ENCODE results near the gene GPD2.

The GPD2 gene

GRCh38 chr2:156435718-156436496 is at the start of gene GPD2:
TSS of gene GPD2 (plus strand) at chr2:156436379. CDS start at chr2:156476106, 39,727 bp downstream.
- peak; percentile 37 to 90 for DNase-seq

- DNase-seq, result no peak
Observed at GRCh38 chr2:156394033-156394741, 42.0 kb upstream of the GPD2 start.

GRCh38 chr2:156396126-156396525 is 40.1 kb upstream of the GPD2 start:
- no peak for DNase-seq

GRCh38 chr2:156397229-156397628 is 39.0 kb upstream of the GPD2 start:
- DNase-seq, result no peak

GRCh38 chr2:156398176-156398575 is 38.0 kb upstream of the GPD2 start:
- DNase-seq, result no peak

GRCh38 chr2:156399224-156399949 is 36.8 kb upstream of the GPD2 start:
- DNase-seq, result peak; percentile 44 to 50

GRCh38 chr2:156399950-156400705 is 36.1 kb upstream of the GPD2 start:
- peak; percentile 84 to 89 for DNase-seq

GRCh38 chr2:156400706-156401678 is 35.2 kb upstream of the GPD2 start:
- DNase-seq, result peak; percentile 78 to 89

- no peak for DNase-seq
Observed at GRCh38 chr2:156401861-156402260, 34.3 kb upstream of the GPD2 start.

GRCh38 chr2:156405586-156405985 is 30.6 kb upstream of the GPD2 start:
- DNase-seq, result no peak

GRCh38 chr2:156411835-156412234 is 24.3 kb upstream of the GPD2 start:
- DNase-seq, result no peak

- DNase-seq, result no peak
Observed at GRCh38 chr2:156421851-156422250, 14.3 kb upstream of the GPD2 start.

- DNase-seq, result no peak
Observed at GRCh38 chr2:156423674-156424282, 12.4 kb upstream of the GPD2 start.

- no peak for DNase-seq
Observed at GRCh38 chr2:156427074-156427473, 9.1 kb upstream of the GPD2 start.

GRCh38 chr2:156429211-156429610 is 7.0 kb upstream of the GPD2 start:
- no peak for DNase-seq

- DNase-seq, result no peak
Observed at GRCh38 chr2:156430236-156430979, 5.8 kb upstream of the GPD2 start.

- no peak for DNase-seq
Observed at GRCh38 chr2:156430980-156431358, 5.2 kb upstream of the GPD2 start.

- DNase-seq, result no peak
Observed at GRCh38 chr2:156434461-156435291, 1.5 kb upstream of the GPD2 start.

GRCh38 chr2:156435396-156435717 is 822 bp upstream of the GPD2 start:
- no peak for DNase-seq
